Caco-2 (cell line): ENCODE results near the gene B3GNT9. TPM values are rescaled to one million over a fixed set of nuclear protein-coding genes. Genes with fewer than 3 reads are reported as not detected.

ENCODE experiments used
- BruUV-seq: library from RNA; stranded (reverse); fragments of 400-500 nt; replicated peaks from 2 replicates; lab custom pipeline; 2021; lab: Mats Ljungman, UMichigan
- CTCF ChIA-PET: fragments of 300-600 bp; sonication (Branson Sonifier 250); formaldehyde crosslinking; loops from one replicate; lab custom pipeline; 2022; ENCODE audit warnings: antibody characterized with exemption; lab: Charles Lee
- POLR2A ChIA-PET: fragments of 300-600 bp; sonication (Branson Sonifier 250); formaldehyde crosslinking; loops from one replicate; lab custom pipeline; 2022; ENCODE audit warnings: antibody characterized with exemption; lab: Charles Lee
- DNase-seq, 2 experiments: peaks; one replicate each; pipeline versions ENCODE4 v3.0.0 to v3.0.0-alpha.2; 2020 to 2022
- H3K27me3 ChIP-seq: replicated peaks from 2 replicates; pipeline ENCODE4 v1.6.0; 2011; ENCODE audit warnings: low read length; ENCODE audit not compliant: control insufficient read depth, insufficient read depth
- H3K36me3 ChIP-seq: 2 replicates; pipeline ENCODE4 v1.5.1; 2011; ENCODE audit warnings: low read length; ENCODE audit not compliant: control insufficient read depth, insufficient read depth
- H3K4me1 ChIP-seq: fragments of 250-450 bp; sonication (Bioruptor Pico); 2 replicates; pipeline ENCODE4 v1.5.1; 2020; ENCODE audit warnings: mild to moderate bottlenecking
- H3K4me3 ChIP-seq: 2 replicates; pipeline ENCODE4 v1.5.1; 2011; ENCODE audit warnings: low read depth, mild to moderate bottlenecking, control low read depth, low read length
- H3K9me3 ChIP-seq: fragments of 250-450 bp; sonication (Bioruptor Pico); 2 replicates; pipeline ENCODE4 v1.5.1; 2020; ENCODE audit warnings: mild to moderate bottlenecking, moderate library complexity
- H3K27ac Mint-ChIP-seq: one replicate; pipeline ENCODE4 v1.8.0; 2022; ENCODE audit warnings: mixed read lengths; ENCODE audit not compliant: unreplicated experiment
- H3K27me3 Mint-ChIP-seq: one replicate; pipeline ENCODE4 v1.8.0; 2022; ENCODE audit warnings: mixed read lengths; ENCODE audit not compliant: insufficient read depth, unreplicated experiment
- H3K36me3 Mint-ChIP-seq: one replicate; pipeline ENCODE4 v1.8.0; 2022; ENCODE audit warnings: mild to moderate bottlenecking, mixed read lengths; ENCODE audit not compliant: insufficient read depth, unreplicated experiment
- H3K4me1 Mint-ChIP-seq: one replicate; pipeline ENCODE4 v1.8.0; 2022; ENCODE audit warnings: low read depth, mixed read lengths; ENCODE audit not compliant: unreplicated experiment
- H3K4me3 Mint-ChIP-seq: one replicate; pipeline ENCODE4 v1.8.0; 2022; ENCODE audit warnings: mild to moderate bottlenecking, moderate library complexity, mixed read lengths; ENCODE audit not compliant: unreplicated experiment
- H3K9me3 Mint-ChIP-seq: one replicate; pipeline ENCODE4 v1.8.0; 2022; ENCODE audit warnings: mixed read lengths; ENCODE audit not compliant: unreplicated experiment
- intact Hi-C: fragments of 100-400 bp; cut with micrococcal nuclease; formaldehyde crosslinking; loops from one replicate; pipeline ENCODE4 v1.10.0; 2022; ENCODE audit not compliant: unreplicated experiment
- total RNA-seq: library from RNA; stranded (reverse); gene quantifications from 2 replicates; pipeline ENCODE4 v1.2.3, GENCODE V29; 2022
- TF ChIP-seq, protein P1 (sequence below), 2 experiments: fragments of 200-600 bp in 1 of 2; IDR thresholded peaks; 1 replicate in 1 of 2; 2 replicates in 1 of 2; pipeline versions ENCODE4 v1.5.1 to v1.8.0; 2011 to 2022; ENCODE audit warnings: antibody characterized with exemption in 1 of 2, control low read depth in 1 of 2, inconsistent platforms in 1 of 2, low read depth in 1 of 2, low read length in 1 of 2, mild to moderate bottlenecking in 1 of 2, moderate library complexity in 1 of 2; ENCODE audit not compliant: insufficient read depth in 1 of 2, severe bottlenecking in 1 of 2, unreplicated experiment in 1 of 2

Gene B3GNT9
- total RNA-seq, 1 experiment from 2014 or later: 11.6 TPM

DNA sequence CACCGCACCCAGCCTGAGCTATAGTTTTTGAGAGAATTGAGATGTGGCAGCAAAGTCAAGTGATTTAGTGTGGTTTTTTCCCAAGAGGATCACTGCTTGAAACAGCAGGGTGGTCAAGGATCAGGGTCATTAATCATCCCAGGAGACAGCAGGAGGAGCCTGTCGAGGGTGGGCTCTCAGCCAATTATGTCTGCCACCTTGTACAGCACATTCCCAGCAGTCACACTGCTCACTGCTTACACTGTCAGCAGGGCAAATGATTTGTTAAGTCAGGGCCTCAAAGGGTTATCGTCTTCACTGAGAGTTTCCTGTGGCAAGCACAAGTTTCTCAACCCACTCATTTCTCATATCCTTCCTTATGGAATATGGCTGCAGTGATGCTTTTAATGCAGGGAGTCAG, 13.2 kb downstream of the B3GNT9 start:
- BruUV-seq: no TSS peak
- no peaks in the 10 kb centered on the region for H3K4me1 ChIP-seq

DNA sequence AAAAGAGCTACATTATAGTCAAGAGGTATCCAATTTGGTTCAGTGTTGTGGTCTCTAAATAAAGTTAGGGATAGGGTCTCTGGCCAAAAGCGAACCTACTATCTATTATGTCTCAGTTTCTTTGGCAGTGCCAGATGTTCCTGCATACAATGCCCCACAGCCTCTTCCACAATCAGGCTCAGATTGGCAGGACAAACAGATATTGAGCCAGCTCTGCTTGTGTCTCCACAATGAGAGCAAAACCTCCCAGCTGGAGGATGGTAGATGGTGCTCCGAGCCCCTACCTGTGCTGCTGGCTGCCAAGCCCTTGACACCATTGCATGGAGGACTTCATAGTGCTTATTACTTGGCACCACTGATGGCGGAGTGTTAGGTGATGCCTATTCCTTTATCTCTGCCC, 21.4 kb downstream of the B3GNT9 start:
- no peak for DNase-seq
- Histone ChIP-seq H3K4me3 (no peak overlapping the region), H3K9me3 (no peaks in the 10 kb centered on the region), H3K36me3 (peaks cover 2% of the 10 kb centered on the region; the same call in 1 of the 2 replicates), H3K4me1 (no peaks in the 10 kb centered on the region), H3K27me3 (no peaks in the 10 kb centered on the region)
- Mint-ChIP-seq H3K36me3 (peaks cover 63% of the 10 kb centered on the region), H3K27me3 (no peaks in the 10 kb centered on the region), H3K9me3 (no peaks in the 10 kb centered on the region), H3K4me1 (no peaks in the 10 kb centered on the region), H3K27ac (no peak overlapping the region), H3K4me3 (no peak overlapping the region)
- no TSS peak for BruUV-seq
- TF ChIP-seq, protein P1, sequence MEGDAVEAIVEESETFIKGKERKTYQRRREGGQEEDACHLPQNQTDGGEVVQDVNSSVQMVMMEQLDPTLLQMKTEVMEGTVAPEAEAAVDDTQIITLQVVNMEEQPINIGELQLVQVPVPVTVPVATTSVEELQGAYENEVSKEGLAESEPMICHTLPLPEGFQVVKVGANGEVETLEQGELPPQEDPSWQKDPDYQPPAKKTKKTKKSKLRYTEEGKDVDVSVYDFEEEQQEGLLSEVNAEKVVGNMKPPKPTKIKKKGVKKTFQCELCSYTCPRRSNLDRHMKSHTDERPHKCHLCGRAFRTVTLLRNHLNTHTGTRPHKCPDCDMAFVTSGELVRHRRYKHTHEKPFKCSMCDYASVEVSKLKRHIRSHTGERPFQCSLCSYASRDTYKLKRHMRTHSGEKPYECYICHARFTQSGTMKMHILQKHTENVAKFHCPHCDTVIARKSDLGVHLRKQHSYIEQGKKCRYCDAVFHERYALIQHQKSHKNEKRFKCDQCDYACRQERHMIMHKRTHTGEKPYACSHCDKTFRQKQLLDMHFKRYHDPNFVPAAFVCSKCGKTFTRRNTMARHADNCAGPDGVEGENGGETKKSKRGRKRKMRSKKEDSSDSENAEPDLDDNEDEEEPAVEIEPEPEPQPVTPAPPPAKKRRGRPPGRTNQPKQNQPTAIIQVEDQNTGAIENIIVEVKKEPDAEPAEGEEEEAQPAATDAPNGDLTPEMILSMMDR (IDR thresholded peaks at IDR 0.05; ENCODE audit: insufficient read depth in 1 of 2, low read depth in 1 of 2, low read length in 1 of 2, severe bottlenecking in 1 of 2, unreplicated experiment in 1 of 2): no peak
- intact Hi-C loops: no loop called here
- POLR2A ChIA-PET: interaction anchor here (0.6 kb wide), 1 partner anchor 308 kb away, joined by 7 read pairs; no protein-coding TSS in a partner anchor
- CTCF ChIA-PET: no interaction called here

More for the DNA sequence above, 13.2 kb downstream of the B3GNT9 start:
- DNase-seq: no peak
- H3K27ac Mint-ChIP-seq: no peak overlapping the region
- ChIA-PET CTCF (interaction anchor here (0.6 kb wide), 1 partner anchor 109 kb away, joined by 4 read pairs; no protein-coding TSS in a partner anchor), POLR2A (no interaction called here)
- TF ChIP-seq, protein P1 (IDR thresholded peaks at IDR 0.05; ENCODE audit: insufficient read depth in 1 of 2, low read depth in 1 of 2, low read length in 1 of 2, severe bottlenecking in 1 of 2, unreplicated experiment in 1 of 2): no peak
- no peak overlapping the region for H3K4me3 Mint-ChIP-seq
- no peaks in the 10 kb centered on the region for H3K27me3 Mint-ChIP-seq
- no peaks in the 10 kb centered on the region for H3K9me3 ChIP-seq
- no peaks in the 10 kb centered on the region for H3K27me3 ChIP-seq
- H3K36me3 Mint-ChIP-seq: peaks cover 93% of the 10 kb centered on the region
- no peak overlapping the region for H3K4me3 ChIP-seq
- peaks cover 4% of the 10 kb centered on the region for H3K36me3 ChIP-seq
- intact Hi-C loops: no loop called here
- no peaks in the 10 kb centered on the region for H3K4me1 Mint-ChIP-seq
- no peaks in the 10 kb centered on the region for H3K9me3 Mint-ChIP-seq

DNA sequence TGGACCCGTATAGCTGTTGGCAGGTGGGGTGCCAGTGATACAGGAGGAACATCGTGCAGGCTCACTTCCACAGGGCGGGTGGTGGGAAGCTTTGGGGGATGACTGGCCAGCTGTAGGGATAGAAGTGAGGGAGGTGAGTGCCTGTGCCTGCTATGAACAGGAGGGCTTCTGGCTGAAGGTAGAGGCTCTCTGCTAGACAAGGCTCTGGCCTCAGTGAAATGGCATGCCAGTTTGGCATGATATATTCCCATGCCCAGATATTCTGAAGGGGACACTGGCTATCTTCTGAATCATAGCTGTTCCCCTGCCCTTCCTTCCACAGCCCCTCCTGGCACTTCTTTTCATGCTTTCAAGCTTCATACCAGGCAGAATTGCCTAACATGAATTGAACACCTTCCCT, 21.9 kb downstream of the B3GNT9 start:
- ChIA-PET POLR2A (no interaction called here), CTCF (no interaction called here)
- BruUV-seq: no TSS peak
- Histone ChIP-seq H3K9me3 (no peaks in the 10 kb centered on the region), H3K27me3 (no peaks in the 10 kb centered on the region), H3K36me3 (peaks cover 2% of the 10 kb centered on the region; the same call in 1 of the 2 replicates), H3K4me1 (no peaks in the 10 kb centered on the region), H3K4me3 (no peak overlapping the region)
- Mint-ChIP-seq H3K27ac (no peak overlapping the region), H3K9me3 (no peaks in the 10 kb centered on the region), H3K4me1 (no peaks in the 10 kb centered on the region), H3K36me3 (peaks cover 63% of the 10 kb centered on the region), H3K4me3 (no peak overlapping the region), H3K27me3 (no peaks in the 10 kb centered on the region)
- TF ChIP-seq, protein P1 (IDR thresholded peaks at IDR 0.05; ENCODE audit: insufficient read depth in 1 of 2, low read depth in 1 of 2, low read length in 1 of 2, severe bottlenecking in 1 of 2, unreplicated experiment in 1 of 2): no peak
- DNase-seq: no peak
- intact Hi-C loops: no loop called here
